IMR-90 (cell line): ENCODE results near the gene NFIX. TPM values are rescaled to one million over a fixed set of nuclear protein-coding genes. Genes with fewer than 3 reads are reported as not detected.
A peak's percentile ranks its signal among the peaks of the same experiment; 100 is the strongest.

Source experiments
- ATAC-seq: fragments of 200-7000 bp; cut with Tn5 transposase; 2 replicates; pipeline ENCODE4 v1.9.1; 2020; ENCODE audit warnings: low read depth, mild to moderate bottlenecking, moderate library complexity
- BruUV-seq: library from RNA; stranded (reverse); fragments of 400-500 nt; replicated peaks from 2 replicates; lab custom pipeline; 2021; lab: Mats Ljungman, UMichigan
- CTCF ChIA-PET: fragments of 300-600 bp; formaldehyde crosslinking; extraction: SDS; loops from one replicate; lab custom pipeline; 2021; ENCODE audit warnings: antibody characterized with exemption; lab: Yijun Ruan, JAX
- POLR2A ChIA-PET: fragments of 300-600 bp; sonication (Branson Sonifier 250); formaldehyde crosslinking; loops from one replicate; lab custom pipeline; 2022; ENCODE audit warnings: antibody characterized with exemption; ENCODE audit not compliant: unreplicated experiment; lab: Charles Lee
- DNase-seq: peaks from one replicate; pipeline ENCODE4 v3.0.0; 2013
- H2AFZ ChIP-seq: replicated peaks from 2 replicates; pipeline ENCODE3; 2013; ENCODE audit warnings: low read length, mild to moderate bottlenecking; ENCODE audit not compliant: poor library complexity
- H2AK5ac ChIP-seq: 2 replicates; pipeline ENCODE4 v1.6.1; 2013; ENCODE audit warnings: low read depth, low read length, inconsistent platforms
- H2AK9ac ChIP-seq: replicated peaks from 2 replicates; pipeline ENCODE3; 2013; ENCODE audit warnings: mild to moderate bottlenecking, low read depth, low read length, moderate library complexity; ENCODE audit not compliant: poor library complexity
- H2BK120ac ChIP-seq: 2 replicates; pipeline ENCODE4 v1.6.1; 2013; ENCODE audit warnings: low read depth, low read length, inconsistent platforms
- H2BK15ac ChIP-seq: 3 replicates; pipeline ENCODE4 v1.6.1; 2013; ENCODE audit warnings: low read depth, low read length, inconsistent platforms
- H2BK20ac ChIP-seq: 2 replicates; pipeline ENCODE4 v1.6.1; 2013; ENCODE audit warnings: low read depth, mild to moderate bottlenecking, inconsistent platforms, low read length, moderate library complexity
- H2BK5ac ChIP-seq: 2 replicates; pipeline ENCODE4 v1.6.1; 2013; ENCODE audit warnings: mild to moderate bottlenecking, low read depth, low read length, inconsistent platforms; ENCODE audit not compliant: poor library complexity, severe bottlenecking
- H3K14ac ChIP-seq: replicated peaks from 2 replicates; pipeline ENCODE4 v1.6.1; 2013; ENCODE audit warnings: low read depth, low read length, inconsistent platforms
- H3K18ac ChIP-seq: 2 replicates; pipeline ENCODE4 v1.6.1; 2013; ENCODE audit warnings: low read depth, low read length, control low read depth
- H3K23ac ChIP-seq: 2 replicates; pipeline ENCODE4 v1.6.1; 2013; ENCODE audit warnings: low read depth, low read length, inconsistent platforms
- H3K27ac ChIP-seq: 2 replicates; pipeline ENCODE4 v1.5.1; 2013; ENCODE audit warnings: mild to moderate bottlenecking, control low read depth, low read length; ENCODE audit not compliant: insufficient read depth
- H3K27me3 ChIP-seq: 2 replicates; pipeline ENCODE4 v1.6.1; 2013; ENCODE audit warnings: low read length; ENCODE audit not compliant: control insufficient read depth, insufficient read depth
- H3K36me3 ChIP-seq: 2 replicates; pipeline ENCODE4 v1.6.1; 2013; ENCODE audit warnings: low read length, mixed read lengths; ENCODE audit not compliant: control insufficient read depth, insufficient read depth
- H3K4ac ChIP-seq: 2 replicates; pipeline ENCODE4 v1.6.1; 2013; ENCODE audit warnings: low read depth, low read length, inconsistent platforms
- H3K4me1 ChIP-seq: 2 replicates; pipeline ENCODE4 v1.6.1; 2013; ENCODE audit warnings: low read length, mixed read lengths; ENCODE audit not compliant: control insufficient read depth, insufficient read depth
- H3K4me2 ChIP-seq: 2 replicates; pipeline ENCODE4 v1.6.1; 2013; ENCODE audit warnings: low read depth, mild to moderate bottlenecking, control low read depth, low read length, moderate library complexity
- H3K4me3 ChIP-seq: 2 replicates; pipeline ENCODE4 v1.5.1; 2013; ENCODE audit warnings: low read depth, mild to moderate bottlenecking, control low read depth, low read length, moderate library complexity; ENCODE audit not compliant: insufficient read depth
- H3K56ac ChIP-seq: 2 replicates; pipeline ENCODE4 v1.6.1; 2013; ENCODE audit warnings: low read length, inconsistent platforms; ENCODE audit not compliant: insufficient read depth; ENCODE audit errors: extremely low read depth
- H3K79me1 ChIP-seq, 2 experiments: 2 replicates each; pipeline ENCODE4 v1.6.1; 2013; ENCODE audit warnings: low read length in 2 of 2, inconsistent platforms in 1 of 2, low read depth in 1 of 2
- H3K9ac ChIP-seq: 2 replicates; pipeline ENCODE4 v1.6.1; 2013; ENCODE audit warnings: low read depth, low read length, control low read depth
- H3K9me1 ChIP-seq: 2 replicates; pipeline ENCODE4 v1.6.1; 2013; ENCODE audit warnings: low read length, inconsistent platforms; ENCODE audit not compliant: insufficient read depth
- H3K9me3 ChIP-seq: 2 replicates; pipeline ENCODE4 v1.6.1; 2013; ENCODE audit warnings: low read length; ENCODE audit not compliant: control insufficient read depth, insufficient read depth
- H4K20me1 ChIP-seq: 2 replicates; pipeline ENCODE4 v1.6.1; 2013; ENCODE audit warnings: low read length, inconsistent platforms; ENCODE audit not compliant: insufficient read depth
- H4K5ac ChIP-seq: 2 replicates; pipeline ENCODE4 v1.6.1; 2013; ENCODE audit warnings: mild to moderate bottlenecking, low read depth, low read length, control low read depth
- H4K8ac ChIP-seq, 2 experiments: 2 replicates each; pipeline ENCODE4 v1.6.1; 2013; ENCODE audit warnings: low read depth in 2 of 2, low read length in 2 of 2, control low read depth in 1 of 2, inconsistent platforms in 1 of 2
- H4K91ac ChIP-seq: 2 replicates; pipeline ENCODE4 v1.6.1; 2013; ENCODE audit warnings: low read depth, low read length, inconsistent platforms; ENCODE audit not compliant: insufficient read depth
- CHD1 ChIP-seq: IDR thresholded peaks from 2 replicates; pipeline ENCODE4 v1.6.1; 2012; ENCODE audit warnings: low read depth, low read length, improper control_type of control experiment
- FOS ChIP-seq: fragments of 150-350 bp; IDR thresholded peaks from 2 replicates; pipeline ENCODE4 v1.6.1; 2016; ENCODE audit warnings: low read depth, low read length
- MAFK ChIP-seq: IDR thresholded peaks from 2 replicates; pipeline ENCODE4 v1.6.1; 2012; ENCODE audit warnings: low read depth, low read length, improper control_type of control experiment
- MAZ ChIP-seq: IDR thresholded peaks from 2 replicates; pipeline ENCODE4 v1.6.1; 2012; ENCODE audit warnings: low read depth, mild to moderate bottlenecking, low read length, improper control_type of control experiment, moderate library complexity, borderline replicate concordance
- MXI1 ChIP-seq: IDR thresholded peaks from 2 replicates; pipeline ENCODE4 v1.6.1; 2012; ENCODE audit warnings: low read depth, mild to moderate bottlenecking, low read length, moderate library complexity, borderline replicate concordance
- NFE2L2 ChIP-seq: fragments of 150-350 bp; IDR thresholded peaks from 2 replicates; pipeline ENCODE4 v1.6.1; 2016; ENCODE audit warnings: low read depth, mild to moderate bottlenecking, low read length
- RAD21 ChIP-seq: IDR thresholded peaks from 2 replicates; pipeline ENCODE4 v1.6.1; 2012; ENCODE audit warnings: low read length, improper control_type of control experiment
- RFX5 ChIP-seq: IDR thresholded peaks from 2 replicates; pipeline ENCODE4 v1.8.0; 2012; ENCODE audit warnings: low read depth, mild to moderate bottlenecking, low read length, moderate library complexity
- SMC3 ChIP-seq: fragments of 150-350 bp; IDR thresholded peaks from 2 replicates; pipeline ENCODE4 v1.6.1; 2016; ENCODE audit warnings: low read depth, mild to moderate bottlenecking, antibody characterized with exemption, low read length, moderate library complexity
- WGBS, 2 experiments: methylation state at CpG; one replicate each; pipeline versions ENCODE4 v1.1.5 to v1.1.7; 2013; ENCODE audit warnings: missing lambda C conversion rate in 2 of 2; ENCODE audit not compliant: insufficient read length in 1 of 2; ENCODE audit errors: extremely low coverage in 2 of 2; 5-methylcytosine and 5-hydroxymethylcytosine counted together
- dilution Hi-C: fragments of 300-500 bp; cut with HindIII; formaldehyde crosslinking; loops from one replicate; pipeline ENCODE4 v1.14.3; 2018; ENCODE audit warnings: low sequenced_read_pairs; ENCODE audit not compliant: unreplicated experiment
- in situ Hi-C: fragments of 300-500 bp; cut with MboI; formaldehyde crosslinking; loops from 3 replicates; pipeline ENCODE4 v1.14.3; 2019; ENCODE audit warnings: low sequenced_read_pairs, inconsistent platforms, mixed read lengths
- intact Hi-C: fragments of 100-400 bp; cut with micrococcal nuclease; formaldehyde crosslinking; loops from 2 replicates; pipeline ENCODE4 v1.10.0; 2022
- polyA plus RNA-seq, 3 experiments: library from polyadenylated mRNA; depleted of rRNA; stranded (reverse); fragments of >200 nt; gene quantifications; 2 replicates each; pipeline ENCODE4 v1.2.3, GENCODE V29; 2012; ENCODE audit warnings: low replicate concordance in 1 of 3
- total RNA-seq: library from RNA; depleted of rRNA; stranded (reverse); fragments of >200 nt; gene quantifications from 2 replicates; pipeline ENCODE4 v1.2.3, GENCODE V29; 2012
- TF ChIP-seq, protein P1 (sequence below): fragments of 150-350 bp; IDR thresholded peaks from 2 replicates; pipeline ENCODE4 v1.6.1; 2016; ENCODE audit warnings: low read depth, mild to moderate bottlenecking, low read length, moderate library complexity, borderline replicate concordance
- TF ChIP-seq, protein P2 (sequence below): fragments of 150-350 bp; IDR thresholded peaks from 2 replicates; pipeline ENCODE4 v1.6.1; 2017; ENCODE audit warnings: mild to moderate bottlenecking, antibody characterized with exemption, low read length, low read depth

Gene NFIX
- total and polyA plus RNA-seq, 2 of the 4 experiments (the other 2 are of a cell fraction): 10.2 to 47.7 TPM

DNA sequence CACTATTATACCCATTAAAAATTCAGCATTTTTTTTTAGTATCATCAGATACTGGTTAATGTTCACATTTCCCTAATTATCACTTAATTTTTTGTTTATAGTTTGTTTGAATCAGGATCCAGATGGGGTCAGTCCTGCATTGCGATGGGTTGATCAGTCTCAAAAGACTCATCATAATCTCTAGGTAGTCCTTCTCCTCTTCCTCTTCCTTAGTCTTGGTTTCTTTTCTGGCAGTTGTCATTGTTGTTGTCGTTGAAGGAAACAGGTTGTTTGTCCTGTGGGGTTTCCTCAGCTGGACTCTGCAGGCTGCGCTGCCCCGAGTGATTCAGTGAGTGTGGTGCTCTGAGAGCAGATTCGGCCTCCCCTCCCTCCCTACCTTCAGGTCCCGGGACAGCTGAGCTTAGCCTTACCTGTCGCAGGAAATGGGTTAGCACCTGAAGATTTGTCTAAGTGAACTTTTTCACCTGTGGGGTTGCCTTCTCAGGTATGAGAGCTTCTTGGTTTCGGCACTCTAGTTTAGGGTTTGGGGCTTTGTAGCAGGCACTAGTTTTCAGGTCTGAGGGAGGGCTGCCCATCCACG, 34.1 kb downstream of the NFIX start:
- H2AFZ ChIP-seq: no peak overlapping the region
- no peak overlapping the region for H2AK9ac ChIP-seq
- H4K91ac ChIP-seq: no peak overlapping the region
- H3K9ac ChIP-seq: no peak overlapping the region
- H2BK20ac ChIP-seq: no peak overlapping the region
- ATAC-seq (no peak), DNase-seq (no peak)
- no TSS peak for BruUV-seq
- H3K79me1 ChIP-seq: peaks cover 61 to 100% of the 10 kb centered on the region in 2 experiments
- no peak overlapping the region for H3K27ac ChIP-seq
- H3K9me1 ChIP-seq: peaks cover 30% of the 10 kb centered on the region
- no peak overlapping the region for H3K4ac ChIP-seq
- CTCF ChIA-PET: interaction anchor here (1.2 kb wide), 2 partner anchors 24 to 32 kb away, joined by 3 to 6 read pairs; no protein-coding TSS in a partner anchor
- no peaks in the 10 kb centered on the region for H3K9me3 ChIP-seq
- H4K20me1 ChIP-seq: peaks cover 13% of the 10 kb centered on the region
- H2BK120ac ChIP-seq: no peak overlapping the region
- H3K27me3 ChIP-seq: no peaks in the 10 kb centered on the region
- dilution Hi-C loops: no loop called here
- H2BK15ac ChIP-seq: no peak overlapping the region
- H3K18ac ChIP-seq: no peak overlapping the region
- peaks cover 30% of the 10 kb centered on the region; the same call in 1 of the 2 replicates for H3K36me3 ChIP-seq
- no CpG with 5 or more reads among the region's 9 CpGs for WGBS, 2 experiments
- peaks cover 43% of the 10 kb centered on the region for H3K4me1 ChIP-seq
- POLR2A ChIA-PET: interaction anchor here (0.6 kb wide), 1 partner anchor 124 kb away, joined by 4 read pairs; no protein-coding TSS in a partner anchor
- H3K4me2 ChIP-seq: no peak overlapping the region
- no peak overlapping the region for H2AK5ac ChIP-seq
- H3K14ac ChIP-seq: no peak overlapping the region
- intact Hi-C loops: no loop called here
- in situ Hi-C loops: no loop called here
- peak overlapping the region; percentile 32; the same call in 1 of the 2 replicates for H3K23ac ChIP-seq
- H4K8ac ChIP-seq: no peak overlapping the region
- no peak overlapping the region for H3K56ac ChIP-seq
- TF ChIP-seq MAFK (no peak), MXI1 (no peak), CHD1 (no peak), SMC3 (no peak), NFE2L2 (no peak), RFX5 (no peak), FOS (no peak), MAZ (no peak), RAD21 (no peak)
- TF ChIP-seq, protein P1, sequence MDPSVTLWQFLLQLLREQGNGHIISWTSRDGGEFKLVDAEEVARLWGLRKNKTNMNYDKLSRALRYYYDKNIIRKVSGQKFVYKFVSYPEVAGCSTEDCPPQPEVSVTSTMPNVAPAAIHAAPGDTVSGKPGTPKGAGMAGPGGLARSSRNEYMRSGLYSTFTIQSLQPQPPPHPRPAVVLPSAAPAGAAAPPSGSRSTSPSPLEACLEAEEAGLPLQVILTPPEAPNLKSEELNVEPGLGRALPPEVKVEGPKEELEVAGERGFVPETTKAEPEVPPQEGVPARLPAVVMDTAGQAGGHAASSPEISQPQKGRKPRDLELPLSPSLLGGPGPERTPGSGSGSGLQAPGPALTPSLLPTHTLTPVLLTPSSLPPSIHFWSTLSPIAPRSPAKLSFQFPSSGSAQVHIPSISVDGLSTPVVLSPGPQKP: no peak
- TF ChIP-seq, protein P2, sequence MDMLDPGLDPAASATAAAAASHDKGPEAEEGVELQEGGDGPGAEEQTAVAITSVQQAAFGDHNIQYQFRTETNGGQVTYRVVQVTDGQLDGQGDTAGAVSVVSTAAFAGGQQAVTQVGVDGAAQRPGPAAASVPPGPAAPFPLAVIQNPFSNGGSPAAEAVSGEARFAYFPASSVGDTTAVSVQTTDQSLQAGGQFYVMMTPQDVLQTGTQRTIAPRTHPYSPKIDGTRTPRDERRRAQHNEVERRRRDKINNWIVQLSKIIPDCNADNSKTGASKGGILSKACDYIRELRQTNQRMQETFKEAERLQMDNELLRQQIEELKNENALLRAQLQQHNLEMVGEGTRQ: no peak
- no peak overlapping the region for H3K4me3 ChIP-seq
- no peak overlapping the region for H2BK5ac ChIP-seq
- H4K5ac ChIP-seq: no peak overlapping the region
